ENCODE results near the gene ZNF710.
"Not testable (repeated sequence)": the region's sequence is repeated elsewhere in the genome, so short reads cannot be mapped to it uniquely, and the experiment has no call there.

The ZNF710 gene, protein sequence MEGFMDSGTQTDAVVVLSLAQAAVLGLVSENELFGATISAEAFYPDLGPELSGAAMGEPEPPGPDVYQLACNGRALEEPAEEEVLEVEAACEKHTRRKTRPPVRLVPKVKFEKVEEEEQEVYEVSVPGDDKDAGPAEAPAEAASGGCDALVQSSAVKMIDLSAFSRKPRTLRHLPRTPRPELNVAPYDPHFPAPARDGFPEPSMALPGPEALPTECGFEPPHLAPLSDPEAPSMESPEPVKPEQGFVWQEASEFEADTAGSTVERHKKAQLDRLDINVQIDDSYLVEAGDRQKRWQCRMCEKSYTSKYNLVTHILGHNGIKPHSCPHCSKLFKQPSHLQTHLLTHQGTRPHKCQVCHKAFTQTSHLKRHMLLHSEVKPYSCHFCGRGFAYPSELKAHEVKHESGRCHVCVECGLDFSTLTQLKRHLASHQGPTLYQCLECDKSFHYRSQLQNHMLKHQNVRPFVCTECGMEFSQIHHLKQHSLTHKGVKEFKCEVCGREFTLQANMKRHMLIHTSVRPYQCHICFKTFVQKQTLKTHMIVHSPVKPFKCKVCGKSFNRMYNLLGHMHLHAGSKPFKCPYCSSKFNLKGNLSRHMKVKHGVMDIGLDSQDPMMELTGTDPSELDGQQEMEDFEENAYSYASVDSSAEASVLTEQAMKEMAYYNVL

DNA sequence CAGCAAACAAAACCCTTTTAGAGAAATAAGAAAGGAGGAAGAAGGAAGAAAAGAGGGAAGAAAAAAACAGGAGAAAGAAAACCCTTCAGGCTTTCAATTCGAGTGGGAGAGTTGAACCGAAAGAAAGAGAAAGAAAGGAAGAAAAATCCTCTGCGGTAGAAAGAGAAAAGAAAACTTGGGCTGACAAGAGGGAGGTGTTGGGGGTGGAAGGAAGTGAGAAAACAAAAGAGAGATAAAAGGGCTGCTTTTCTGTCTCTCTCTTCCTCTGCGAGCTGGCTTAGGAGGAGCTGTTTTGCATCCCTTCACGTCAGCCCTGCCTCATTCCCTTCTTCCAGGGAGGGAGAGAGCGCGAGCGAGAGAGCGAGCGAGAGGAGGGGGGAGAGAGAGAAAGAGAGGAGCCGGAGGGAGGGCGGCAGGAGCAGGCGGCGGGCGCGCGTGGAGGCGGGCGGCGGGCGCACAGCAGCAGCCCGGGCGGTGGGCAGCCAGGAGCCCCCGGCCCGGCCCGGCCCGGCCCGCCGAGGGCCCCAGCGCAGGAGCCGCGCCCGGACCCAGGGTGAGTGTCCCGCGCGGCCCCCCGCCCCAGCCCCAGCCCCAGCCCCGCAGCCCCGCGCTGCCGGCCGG is at the start of gene ZNF710:
TSS of gene ZNF710 (plus strand) at position 263 of the 621 bp plus-strand sequence. CDS start 65,814 bp downstream, outside the sequence.
- peak; percentile 30 for DNase-seq

DNA sequence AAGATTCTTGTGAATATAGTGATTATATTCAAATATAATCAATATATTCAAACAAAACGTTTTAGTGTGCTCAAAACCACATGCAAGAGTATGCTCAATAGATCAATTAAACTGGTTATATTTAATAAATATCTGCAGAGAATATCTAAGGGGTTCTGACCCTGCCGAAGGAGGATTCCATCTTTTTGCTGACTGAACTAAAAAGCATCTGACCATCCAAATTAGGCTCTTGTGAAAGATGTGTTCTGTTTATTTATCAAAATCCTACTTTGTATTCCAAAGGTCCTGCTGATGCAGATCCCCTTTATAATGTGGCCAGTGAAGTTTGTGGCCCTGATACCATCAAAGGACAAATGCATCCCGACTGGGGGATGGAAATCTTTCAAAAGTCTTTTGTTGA is 46.6 kb upstream of the ZNF710 start:
- DNase-seq: no peak

DNA sequence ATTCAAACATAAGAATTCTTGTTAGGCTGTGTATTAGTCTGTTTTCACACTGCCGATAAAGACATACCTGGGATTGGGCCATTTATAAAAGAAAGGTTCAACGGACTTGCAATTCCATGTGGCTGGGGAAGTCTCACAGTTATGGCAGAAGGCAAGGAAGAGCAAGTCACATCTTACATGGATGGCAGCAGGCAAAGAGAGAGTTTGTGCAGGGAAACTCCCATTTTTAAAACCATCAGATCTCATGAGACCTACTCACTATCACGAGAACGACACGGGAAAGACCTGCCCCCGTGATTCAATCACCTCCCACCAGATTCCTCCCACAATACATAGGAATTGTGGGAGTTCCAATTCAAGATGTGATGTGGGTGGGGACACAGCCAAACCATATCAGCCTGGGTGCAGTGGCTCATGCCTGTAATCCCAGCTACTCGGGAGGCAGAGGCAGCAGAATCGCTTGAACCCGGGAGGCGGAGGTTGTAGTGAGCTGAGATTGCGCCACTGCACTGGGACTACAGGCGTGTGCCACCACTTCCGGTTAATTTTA is 45.6 kb upstream of the ZNF710 start:
- not testable (repeated sequence) for DNase-seq

DNA sequence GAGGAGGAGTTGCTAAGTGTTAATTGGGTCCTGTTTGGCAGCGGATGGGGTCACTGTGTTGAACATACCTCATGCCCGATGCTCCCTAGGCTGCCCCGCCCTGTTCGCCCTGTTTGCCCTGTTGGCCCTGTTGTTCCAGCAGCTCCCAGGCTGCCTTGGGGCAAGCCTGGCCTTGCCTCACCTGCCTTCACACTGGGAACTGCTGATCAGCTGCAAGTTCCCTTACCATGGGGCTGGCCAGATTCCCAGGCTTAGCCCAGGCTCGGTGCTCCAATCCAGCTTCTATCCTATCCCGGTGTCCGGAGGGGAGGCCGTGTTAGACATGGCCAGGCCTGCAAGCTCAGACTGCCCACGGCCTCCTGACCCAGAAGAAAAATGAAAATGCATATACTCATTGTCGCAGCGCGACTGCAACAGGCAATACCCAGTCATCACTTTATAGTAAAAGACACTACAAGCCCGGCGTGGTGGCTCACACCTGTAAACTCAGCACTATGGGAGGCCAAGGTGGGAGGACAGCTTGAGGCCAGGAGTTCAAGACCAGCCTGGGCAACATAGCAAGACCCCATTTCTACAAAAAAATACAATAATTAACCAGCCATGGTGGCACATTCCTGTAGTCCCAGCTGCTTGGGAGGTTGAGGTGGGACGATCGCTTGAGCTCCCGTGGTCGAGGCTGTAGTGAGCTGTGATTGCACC is 42.9 kb upstream of the ZNF710 start:
- no peak for DNase-seq

DNA sequence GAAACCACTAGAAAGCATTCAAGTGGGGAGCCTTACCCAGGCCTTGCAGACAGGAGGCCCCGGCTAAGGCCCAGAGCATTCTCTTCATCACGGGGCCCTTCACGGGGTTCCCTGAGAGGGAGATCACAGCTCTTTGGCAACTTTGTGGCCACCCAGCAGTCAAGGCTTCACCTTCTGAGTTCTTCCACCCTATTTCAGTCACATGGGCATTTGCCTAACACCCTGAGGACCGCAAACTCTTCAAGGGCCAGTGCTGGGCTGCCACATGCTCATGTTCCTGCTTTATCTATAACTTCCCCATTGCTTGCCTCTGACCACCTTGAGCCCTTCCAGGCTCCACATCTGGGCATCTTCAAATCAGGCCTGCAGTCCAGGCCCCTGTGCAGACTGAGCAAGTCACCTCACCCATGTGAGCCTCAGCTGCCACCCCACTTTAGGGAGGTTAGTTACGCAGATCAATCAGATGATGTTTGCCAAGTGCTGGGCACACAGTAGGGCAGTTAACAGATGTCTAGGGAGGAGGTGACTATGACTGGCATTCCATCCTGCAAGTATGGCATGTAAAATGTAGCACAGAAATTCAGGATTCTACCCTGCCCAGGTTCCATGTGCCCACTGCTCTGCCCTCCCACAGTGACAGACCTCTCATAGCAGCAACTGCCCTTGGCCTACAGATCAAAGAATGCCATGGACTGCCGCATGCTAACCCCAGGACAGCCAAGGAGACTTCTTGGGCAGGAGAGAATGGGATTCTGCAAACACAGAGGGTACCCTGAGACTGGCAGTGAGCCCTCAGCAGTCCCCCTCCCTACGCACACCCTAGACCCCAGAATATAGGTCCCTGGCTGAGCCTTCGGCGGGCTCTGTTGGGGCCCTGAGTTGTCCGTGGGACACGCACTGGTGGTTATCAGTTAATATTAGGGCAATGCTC is 37.6 kb upstream of the ZNF710 start:
- DNase-seq: no peak

DNA sequence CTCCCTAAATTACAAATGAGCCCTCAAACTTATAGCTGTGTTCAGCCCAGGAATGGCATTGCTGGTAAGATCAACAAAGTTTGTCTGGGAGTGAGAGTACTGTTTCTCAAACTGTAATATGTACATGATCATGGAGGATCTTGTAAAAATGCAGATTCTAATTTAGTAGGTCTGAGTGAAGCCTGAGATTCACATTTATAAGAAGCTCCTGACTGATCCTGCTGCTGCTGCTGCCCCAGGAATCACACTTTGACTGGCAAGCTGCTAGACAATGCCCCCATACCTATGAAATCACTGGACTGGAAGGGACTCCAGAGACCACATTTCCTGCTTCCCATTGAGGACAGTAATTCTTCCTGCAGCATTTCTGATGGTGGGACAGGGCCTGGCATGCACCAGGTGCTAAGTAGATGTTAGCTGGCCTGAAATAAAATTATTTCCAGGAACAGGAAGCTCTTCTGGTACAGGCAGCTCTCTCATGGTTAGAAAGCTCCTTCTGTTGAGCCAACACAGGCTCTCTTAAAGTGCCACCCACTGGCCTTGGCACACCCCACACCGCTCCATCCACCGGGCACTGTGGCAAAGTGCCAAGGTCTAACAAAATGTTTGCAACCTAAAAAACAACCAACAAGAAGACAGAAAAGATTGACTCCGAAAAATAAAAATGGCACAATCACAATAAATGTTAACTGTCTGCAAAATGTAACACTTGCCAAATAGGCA is 36.7 kb upstream of the ZNF710 start:
- DNase-seq: no peak

DNA sequence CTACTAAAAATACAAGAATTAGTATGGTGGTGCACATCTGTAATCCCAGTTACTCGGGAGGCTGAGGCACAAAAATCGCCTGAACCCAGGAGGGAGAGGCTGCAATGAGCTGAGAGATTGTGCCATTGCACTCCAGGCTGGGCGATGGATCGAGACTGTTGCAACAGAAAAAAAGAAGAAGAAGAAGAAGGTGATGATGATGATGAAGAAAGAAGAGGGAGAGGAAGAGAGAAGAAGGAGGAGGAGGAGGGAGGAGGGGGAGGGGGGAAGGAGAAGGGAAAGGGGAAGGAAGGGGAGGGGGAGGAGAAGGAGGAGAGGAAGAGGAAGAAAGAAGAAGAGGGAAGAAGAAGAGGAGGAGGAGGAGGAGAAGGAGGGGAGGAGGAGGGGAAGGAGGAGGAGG is 33.2 kb upstream of the ZNF710 start:
- no peak for DNase-seq

DNA sequence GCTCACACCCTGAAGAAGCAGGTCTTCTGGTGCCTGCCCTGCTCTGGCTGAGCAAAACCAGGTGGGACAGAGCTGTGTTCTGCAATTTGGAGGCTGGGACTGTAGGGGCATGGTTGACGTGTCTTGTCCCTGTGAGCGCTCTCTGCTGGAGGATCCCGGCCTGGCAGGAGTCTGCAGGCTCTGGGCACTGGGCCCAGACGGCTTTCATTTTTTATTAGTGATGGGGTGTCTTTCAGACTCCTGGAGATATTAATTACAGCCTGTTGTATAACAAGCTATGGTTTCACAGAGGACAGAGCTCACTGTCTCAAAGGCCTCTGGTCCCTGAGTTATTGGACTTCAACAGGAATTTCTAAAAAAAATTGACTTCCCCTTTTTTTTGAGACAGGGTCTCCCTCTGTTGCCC is 29.5 kb upstream of the ZNF710 start:
- peak; percentile 40 for DNase-seq

DNA sequence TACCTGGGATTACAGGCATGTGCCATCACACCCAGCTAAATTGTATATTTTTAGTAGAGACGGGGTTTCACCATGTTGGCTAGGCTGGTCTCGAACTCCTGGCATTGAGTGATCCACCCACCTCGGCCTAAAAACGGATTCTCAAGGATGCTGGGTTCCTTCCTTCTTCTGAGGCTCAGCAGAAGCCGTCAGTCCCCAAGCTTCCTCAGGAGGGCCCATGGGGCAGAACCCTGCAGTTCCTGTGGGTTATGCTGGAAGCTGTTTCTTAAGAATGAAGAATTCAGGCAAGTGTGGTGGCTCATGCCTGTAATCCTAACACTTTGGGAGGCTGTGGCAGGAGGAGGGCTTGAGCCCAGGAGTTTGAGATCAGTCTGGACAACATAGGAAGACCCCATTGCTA is 29.0 kb upstream of the ZNF710 start:
- no peak for DNase-seq

DNA sequence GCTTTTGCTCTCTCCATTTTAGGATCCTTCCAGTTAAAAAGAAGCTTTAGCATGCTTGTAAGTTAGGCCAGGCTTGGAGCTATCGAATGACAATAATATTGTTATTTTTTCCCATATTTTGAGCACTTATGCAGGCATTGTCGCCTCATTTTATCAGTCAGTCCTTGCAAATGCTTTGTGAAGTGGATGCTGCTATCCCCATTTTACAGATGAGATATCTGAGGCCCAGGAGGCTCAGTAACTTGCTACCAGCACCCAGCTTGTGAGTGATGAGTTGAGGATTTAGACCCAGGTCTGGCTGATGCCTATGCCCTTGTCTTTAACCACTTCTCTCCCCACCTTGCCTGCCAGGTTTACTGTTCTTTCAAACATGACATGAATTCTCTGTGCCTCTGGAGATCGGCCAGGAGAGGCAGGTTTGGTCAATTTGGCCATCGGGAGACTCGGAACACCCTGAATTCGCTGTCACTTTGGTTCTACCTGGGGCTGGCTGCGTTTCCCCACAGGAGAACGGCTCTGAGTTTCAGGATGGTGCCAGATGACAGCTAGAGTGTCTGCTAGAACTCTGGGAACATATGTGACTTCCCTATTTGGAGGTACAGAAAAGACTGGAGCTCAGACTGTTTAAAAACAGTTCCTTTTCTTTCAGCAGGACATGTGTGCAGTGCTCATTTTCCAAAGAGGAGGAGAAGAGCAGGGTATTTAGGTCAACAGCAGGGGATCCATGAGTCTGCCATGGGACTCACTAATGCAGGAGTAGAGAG is 25.5 kb upstream of the ZNF710 start:
- DNase-seq: no peak

DNA sequence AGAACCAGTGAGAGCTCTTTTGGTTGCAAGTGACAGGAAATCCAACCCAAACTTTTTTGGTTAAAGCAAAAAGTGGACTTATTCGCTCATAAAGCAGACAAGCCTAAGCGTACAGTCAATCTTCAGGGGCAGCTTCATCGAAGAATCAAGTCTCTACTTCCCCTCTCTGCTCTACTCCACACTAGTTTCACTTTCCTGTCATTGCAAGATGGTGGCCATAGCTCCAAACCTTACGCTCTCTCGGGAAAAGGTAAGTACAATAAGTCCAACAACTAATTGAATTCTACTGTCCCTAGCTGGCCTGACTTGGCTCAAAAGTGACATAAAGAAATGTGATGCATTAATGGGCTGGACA is 24.9 kb upstream of the ZNF710 start:
- no peak for DNase-seq

DNA sequence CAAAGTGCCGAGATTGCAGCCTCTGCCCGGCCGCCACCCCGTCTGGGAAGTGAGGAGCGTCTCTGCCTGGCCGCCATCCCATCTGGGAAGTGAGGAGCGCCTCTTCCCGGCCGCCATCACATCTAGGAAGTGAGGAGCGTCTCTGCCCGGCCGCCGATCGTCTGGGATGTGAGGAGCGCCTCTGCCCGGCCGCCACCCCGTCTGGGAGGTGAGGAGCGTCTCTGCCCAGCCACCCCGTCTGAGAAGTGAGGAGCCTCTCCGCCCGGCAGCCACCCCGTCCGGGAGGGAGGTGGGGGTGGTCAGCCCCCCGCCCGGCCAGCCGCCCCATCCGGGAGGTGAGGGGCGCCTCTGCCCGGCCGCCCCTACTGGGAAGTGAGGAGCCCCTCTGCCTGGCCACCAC is 23.3 kb upstream of the ZNF710 start:
- not testable (repeated sequence) for DNase-seq

DNA sequence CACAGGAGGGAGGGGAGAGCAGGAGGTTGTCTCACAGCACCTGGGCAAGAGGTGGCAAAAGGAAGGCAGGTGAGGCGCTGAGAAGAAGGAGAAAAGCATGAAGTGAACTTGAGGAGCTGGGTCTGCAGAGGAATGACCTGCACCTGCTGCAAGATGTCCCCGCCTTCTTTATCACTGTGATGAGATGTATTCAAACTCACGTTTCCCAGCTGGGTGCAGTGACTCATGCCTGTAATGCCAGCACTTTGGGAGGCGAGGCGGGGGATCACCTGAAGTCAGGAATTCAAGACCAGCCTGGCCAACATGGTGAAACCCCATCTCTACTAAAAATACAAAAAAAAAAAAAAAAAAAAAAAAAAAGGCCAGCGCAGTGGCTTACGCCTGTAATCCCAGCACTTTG is 22.2 kb upstream of the ZNF710 start:
- no peak for DNase-seq

DNA sequence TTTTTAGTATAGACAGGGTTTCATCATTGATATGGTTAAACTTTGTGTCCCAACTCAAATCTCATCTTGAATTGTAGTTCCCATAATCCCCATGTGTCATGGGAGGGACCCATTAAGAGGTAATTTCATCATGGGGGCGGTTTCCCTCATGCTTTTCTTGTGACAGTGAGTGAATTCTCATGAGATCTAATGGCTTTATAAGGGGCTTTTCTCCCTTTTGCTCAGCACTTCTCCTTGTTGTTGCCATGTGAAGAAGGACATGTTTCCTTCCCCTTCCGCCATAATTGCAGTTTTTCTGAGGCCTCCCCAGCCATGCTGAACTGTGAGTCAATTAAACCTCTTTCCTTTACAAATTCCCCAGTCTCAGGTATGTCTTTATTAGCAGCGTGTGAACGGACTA is 20.2 kb upstream of the ZNF710 start:
- DNase-seq: no peak

DNA sequence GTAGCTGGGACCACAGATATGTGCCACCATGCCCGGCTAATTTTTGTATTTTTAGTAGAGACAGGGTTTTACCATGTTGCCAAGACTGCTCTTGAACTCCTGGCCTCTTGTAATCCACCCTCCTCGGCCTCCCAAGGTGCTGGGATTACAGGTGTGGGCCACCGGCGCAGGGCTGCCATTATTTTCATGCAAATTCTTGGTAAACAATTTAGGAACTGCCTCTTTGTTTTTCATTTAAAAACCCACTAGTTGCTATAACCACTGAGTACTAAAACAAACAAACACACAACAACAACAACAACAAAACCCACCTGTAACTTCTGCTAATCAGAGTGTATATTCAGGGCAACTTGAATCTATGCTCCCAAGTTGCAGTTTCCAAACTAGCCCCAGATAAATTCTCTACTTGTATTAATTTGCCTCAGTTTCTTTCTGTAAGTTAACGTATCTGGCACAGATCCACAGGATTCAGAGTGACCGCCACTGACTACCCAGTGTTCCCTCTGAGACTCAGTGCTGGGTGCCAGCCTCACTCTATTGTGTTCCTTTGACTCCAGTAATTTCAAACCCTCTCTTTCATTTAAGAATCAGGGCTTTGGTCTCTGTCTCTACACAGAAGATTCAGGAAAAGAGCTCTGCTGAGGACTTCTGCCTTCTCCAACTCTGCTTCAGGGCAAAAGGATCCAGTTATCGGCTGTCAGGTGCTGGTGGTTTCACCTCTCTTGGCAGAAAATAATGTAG is 18.6 kb upstream of the ZNF710 start:
- DNase-seq: no peak

DNA sequence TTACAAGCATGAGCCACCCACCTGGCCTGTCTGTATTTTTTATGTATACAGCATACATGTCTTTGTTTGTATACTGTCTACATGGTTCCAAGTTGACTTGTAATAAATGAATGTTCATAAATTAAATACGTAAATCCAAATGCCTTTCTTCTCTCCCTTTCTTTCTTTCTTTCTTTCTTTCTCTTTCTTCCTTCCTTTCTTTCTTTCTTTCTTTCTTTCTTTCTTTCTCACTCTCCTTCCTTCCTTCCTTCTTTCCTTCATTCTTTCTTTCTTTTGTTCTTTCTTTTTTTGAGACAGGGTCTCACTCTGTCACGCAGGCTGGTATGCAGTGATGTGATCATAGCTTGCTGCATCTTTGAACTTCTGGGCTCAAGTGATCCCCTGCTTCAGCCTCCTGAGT is 17.1 kb upstream of the ZNF710 start:
- no peak for DNase-seq

DNA sequence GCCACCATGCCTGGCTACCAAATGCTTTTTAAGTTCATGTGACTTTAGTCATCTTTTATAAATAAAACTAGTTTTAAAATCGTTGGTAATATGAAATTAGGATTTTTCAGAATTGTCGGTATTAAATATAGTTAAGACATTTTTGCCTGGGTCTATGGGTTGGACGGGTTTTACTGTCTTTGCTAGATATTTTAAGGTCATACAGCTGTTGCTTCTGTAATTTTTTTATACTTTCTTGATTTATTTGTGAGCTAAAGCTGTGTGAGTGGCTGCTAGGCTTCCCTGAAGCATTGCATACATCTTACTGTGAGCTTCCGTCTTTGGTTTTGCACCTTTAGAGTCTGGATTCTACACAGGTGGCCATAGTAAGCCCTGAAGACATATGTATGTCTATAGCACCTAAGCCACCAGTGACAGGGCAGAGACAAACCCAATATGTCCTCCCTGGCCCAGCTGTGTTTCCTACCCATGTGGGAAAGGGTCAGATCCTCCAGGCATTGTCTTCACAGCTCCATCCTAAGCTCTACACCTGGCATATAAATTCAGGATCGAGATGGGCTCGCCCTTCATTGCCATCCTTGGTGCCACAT is 16.6 kb upstream of the ZNF710 start:
- DNase-seq: no peak

DNA sequence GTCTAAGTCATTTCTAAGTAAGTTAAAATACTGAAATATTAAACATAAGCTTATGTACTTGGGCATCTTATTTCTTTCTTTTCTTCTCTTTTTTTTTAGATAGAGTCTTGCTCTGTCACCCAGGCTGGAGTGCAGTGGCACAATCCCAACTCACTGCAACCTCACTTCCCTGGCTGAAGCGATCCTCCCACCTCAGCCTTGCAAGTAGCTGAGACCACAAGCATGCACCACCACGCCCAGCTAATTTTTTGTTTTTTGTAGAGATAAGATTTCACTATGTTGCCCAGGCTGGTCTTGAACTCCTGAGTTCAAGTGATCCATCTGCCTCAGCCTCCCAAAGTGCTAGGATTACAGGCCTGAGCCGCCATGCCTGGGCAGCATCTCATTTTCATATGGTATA is 16.0 kb upstream of the ZNF710 start:
- no peak for DNase-seq

DNA sequence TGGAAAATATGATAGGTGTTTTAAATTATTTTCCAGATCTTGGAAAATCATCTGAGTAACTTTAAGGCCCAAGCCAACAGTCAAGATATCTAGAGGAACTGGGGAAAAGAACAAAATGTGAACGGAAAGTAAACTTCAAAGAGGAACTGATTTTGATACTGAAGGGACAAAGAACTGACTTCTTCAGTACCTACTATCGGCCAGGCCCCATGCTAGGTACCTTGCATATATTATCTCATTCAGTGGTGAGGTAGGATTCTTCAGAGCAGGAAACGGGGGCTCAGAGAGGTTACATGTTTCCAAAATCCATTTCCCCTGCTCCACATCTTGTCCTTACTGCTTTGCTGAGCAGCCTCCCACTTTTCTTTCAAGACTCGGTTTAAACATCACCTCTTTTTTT is 9.8 kb upstream of the ZNF710 start:
- DNase-seq: no peak
